ENCODE data around the gene MACROH2A2. TPM values are rescaled to one million over a fixed set of nuclear protein-coding genes. Genes with fewer than 3 reads are reported as not detected.
"Not testable (repeated sequence)": the region's sequence is repeated elsewhere in the genome, so short reads cannot be mapped to it uniquely, and the experiment has no call there.

MACROH2A2 gene
- total RNA-seq, 1 experiment from 2014 or later: 0.32 TPM

- no peak for DNase-seq (ENCODE audit: low read depth)
Observed at GRCh38 chr10:70098271-70098670, 45.6 kb downstream of the MACROH2A2 start.

- DNase-seq (ENCODE audit: low read depth): not testable (repeated sequence)
Observed at GRCh38 chr10:70101068-70101562, 48.5 kb downstream of the MACROH2A2 start.

- no peak for DNase-seq (ENCODE audit: low read depth)
Observed at GRCh38 chr10:70101668-70102067, 49.0 kb downstream of the MACROH2A2 start.

GRCh38 chr10:70106958-70107791, 54.5 kb downstream of the MACROH2A2 start:
- DNase-seq (ENCODE audit: low read depth): no peak

- DNase-seq (ENCODE audit: low read depth): no peak
Observed at GRCh38 chr10:70109064-70109729, 56.6 kb downstream of the MACROH2A2 start.

GRCh38 chr10:70111496-70111895, 58.9 kb downstream of the MACROH2A2 start:
- DNase-seq (ENCODE audit: low read depth): no peak

GRCh38 chr10:70112071-70112470, 59.4 kb downstream of the MACROH2A2 start:
- DNase-seq (ENCODE audit: low read depth): no peak

GRCh38 chr10:70114902-70115301, 62.3 kb downstream of the MACROH2A2 start:
- DNase-seq (ENCODE audit: low read depth): no peak

GRCh38 chr10:70115948-70116682, 63.5 kb downstream of the MACROH2A2 start:
- DNase-seq (ENCODE audit: low read depth): peak; percentile 15

- DNase-seq (ENCODE audit: low read depth): no peak
Observed at GRCh38 chr10:70117646-70118045, 65.0 kb downstream of the MACROH2A2 start.

- DNase-seq (ENCODE audit: low read depth): no peak
Observed at GRCh38 chr10:70118196-70118595, 65.5 kb downstream of the MACROH2A2 start.

GRCh38 chr10:70119197-70119596, 66.6 kb downstream of the MACROH2A2 start:
- no peak for DNase-seq (ENCODE audit: low read depth)

GRCh38 chr10:70119623-70120022, 67.0 kb downstream of the MACROH2A2 start:
- DNase-seq (ENCODE audit: low read depth): no peak

GRCh38 chr10:70120417-70120816, 67.8 kb downstream of the MACROH2A2 start:
- no peak for DNase-seq (ENCODE audit: low read depth)

GRCh38 chr10:70121281-70121949, 68.8 kb downstream of the MACROH2A2 start:
- DNase-seq (ENCODE audit: low read depth): no peak

GRCh38 chr10:70122742-70123141, 70.1 kb downstream of the MACROH2A2 start:
- DNase-seq (ENCODE audit: low read depth): no peak

GRCh38 chr10:70123166-70123565, 70.5 kb downstream of the MACROH2A2 start:
- not testable (repeated sequence) for DNase-seq (ENCODE audit: low read depth)

- DNase-seq (ENCODE audit: low read depth): no peak
Observed at GRCh38 chr10:70123817-70124216, 71.2 kb downstream of the MACROH2A2 start.

GRCh38 chr10:70124415-70124814, 71.8 kb downstream of the MACROH2A2 start:
- no peak for DNase-seq (ENCODE audit: low read depth)

- no peak for DNase-seq (ENCODE audit: low read depth)
Observed at GRCh38 chr10:70124918-70125317, 72.3 kb downstream of the MACROH2A2 start.

GRCh38 chr10:70125918-70126552, 73.4 kb downstream of the MACROH2A2 start:
- DNase-seq (ENCODE audit: low read depth): no peak

Data from HT1080 (cell line).